Retina (tissue), 1 donor: ENCODE results near the gene PARP9.
"Not testable (repeated sequence)": the region's sequence is repeated elsewhere in the genome, so short reads cannot be mapped to it uniquely, and the experiment has no call there.

Source experiments
- DNase-seq: peaks from one replicate; pipeline ENCODE4 v3.0.0-alpha.2; 2016

PARP9 gene

GRCh38 chr3:122572940-122573412 lies 8.9 kb upstream of the PARP9 start:
- DNase-seq, result no peak

- no peak for DNase-seq
Measured at GRCh38 chr3:122568755-122569154, 4.7 kb upstream of the PARP9 start.

GRCh38 chr3:122568131-122568530 lies 4.0 kb upstream of the PARP9 start:
- DNase-seq, result not testable (repeated sequence)

- DNase-seq, result no peak
Measured at GRCh38 chr3:122563717-122564025, 429 bp downstream of the PARP9 start.

- DNase-seq, result no peak
Measured at GRCh38 chr3:122562923-122563716, 980 bp downstream of the PARP9 start.

GRCh38 chr3:122560680-122561079 lies 3.4 kb downstream of the PARP9 start:
- DNase-seq, result peak; percentile 49

GRCh38 chr3:122559906-122560305 lies 4.2 kb downstream of the PARP9 start:
- no peak for DNase-seq

GRCh38 chr3:122558605-122559004 lies 5.5 kb downstream of the PARP9 start:
- DNase-seq, result no peak

GRCh38 chr3:122557356-122557755 lies 6.7 kb downstream of the PARP9 start:
- DNase-seq, result no peak

GRCh38 chr3:122555275-122556071 lies 8.6 kb downstream of the PARP9 start:
- DNase-seq, result no peak

DNA sequence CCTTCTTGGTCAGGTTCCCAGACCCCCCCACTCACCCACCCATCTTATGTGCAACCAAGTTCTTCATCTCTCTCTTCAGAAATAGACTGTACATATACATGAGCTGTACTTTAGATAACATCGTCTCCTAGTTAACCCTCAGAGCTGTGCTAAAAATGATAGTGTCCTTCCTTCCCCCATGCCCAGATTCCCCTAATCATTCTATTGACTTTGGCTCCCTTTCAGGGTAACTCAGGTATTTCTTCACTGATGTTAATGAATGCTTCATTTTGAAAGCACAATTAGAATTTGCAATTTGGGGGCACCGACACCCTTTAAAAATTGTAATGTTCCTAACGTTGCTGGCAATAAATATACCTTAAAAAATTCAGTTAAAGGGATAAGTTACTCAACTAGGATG lies 10.9 kb downstream of the PARP9 start:
- no peak for DNase-seq

DNA sequence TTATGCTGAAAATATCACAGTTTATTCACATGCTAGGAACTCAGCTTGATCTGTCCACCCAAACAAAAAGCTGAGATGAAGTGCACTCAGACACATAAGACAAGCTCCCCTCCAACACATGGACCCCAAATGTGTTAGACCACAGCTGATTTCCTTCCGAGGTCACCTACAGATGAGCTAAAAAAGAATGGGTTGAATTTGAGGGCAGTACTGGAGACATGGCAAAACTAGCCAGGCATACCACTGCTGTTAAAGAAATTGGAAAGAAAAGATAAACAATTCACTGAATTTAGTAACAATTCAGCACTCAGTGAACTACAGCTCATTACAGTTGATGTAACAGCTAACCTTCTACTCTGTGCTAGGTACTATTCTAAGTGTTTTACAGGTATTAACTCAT lies 15.5 kb downstream of the PARP9 start:
- no peak for DNase-seq

DNA sequence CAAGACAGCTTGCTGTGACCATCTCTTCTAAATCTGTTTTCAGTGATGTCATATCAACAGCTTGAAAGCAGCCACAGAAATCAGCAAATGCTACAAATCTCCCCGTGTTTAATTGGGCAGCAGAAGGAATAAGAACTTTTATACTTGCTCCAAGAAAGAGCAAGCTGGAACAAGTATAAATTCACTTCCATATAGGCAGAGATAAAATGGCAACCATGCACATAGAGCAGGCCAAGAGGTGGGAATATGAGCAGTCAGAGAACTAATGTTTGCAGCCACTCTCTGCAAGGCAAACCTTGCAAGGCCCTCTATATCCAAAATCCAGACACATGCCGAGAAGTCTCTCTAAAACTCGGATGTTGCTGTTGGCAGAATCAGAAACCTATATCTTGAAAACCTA lies 16.0 kb downstream of the PARP9 start:
- DNase-seq, result no peak

DNA sequence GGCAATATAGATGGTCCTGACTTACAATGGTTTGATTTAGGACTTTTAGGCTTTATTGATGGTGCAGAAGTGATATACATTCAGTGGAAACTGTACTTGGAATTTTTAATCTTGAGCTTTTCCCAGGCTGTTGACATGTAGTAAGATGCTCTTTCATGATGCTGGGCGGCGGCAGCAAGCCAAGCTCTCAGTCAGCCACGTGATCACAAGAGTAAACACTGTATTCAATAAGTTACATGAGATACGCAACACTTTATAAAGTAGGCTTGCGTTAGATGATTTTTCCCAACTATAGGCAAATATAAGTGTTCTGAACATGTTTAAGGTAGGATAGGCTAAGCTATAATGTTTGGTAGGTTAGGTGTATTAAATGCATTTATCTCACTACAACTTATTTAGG lies 17.9 kb downstream of the PARP9 start:
- DNase-seq, result no peak

GRCh38 chr3:122538956-122539490 lies 25.1 kb downstream of the PARP9 start:
- no peak for DNase-seq

GRCh38 chr3:122536632-122537001 lies 27.5 kb downstream of the PARP9 start:
- no peak for DNase-seq

GRCh38 chr3:122535964-122536631 lies 28.0 kb downstream of the PARP9 start:
- DNase-seq, result no peak

GRCh38 chr3:122533931-122534334 lies 30.2 kb downstream of the PARP9 start:
- DNase-seq, result no peak

- DNase-seq, result no peak
Measured at GRCh38 chr3:122533480-122533879, 30.6 kb downstream of the PARP9 start.

DNA sequence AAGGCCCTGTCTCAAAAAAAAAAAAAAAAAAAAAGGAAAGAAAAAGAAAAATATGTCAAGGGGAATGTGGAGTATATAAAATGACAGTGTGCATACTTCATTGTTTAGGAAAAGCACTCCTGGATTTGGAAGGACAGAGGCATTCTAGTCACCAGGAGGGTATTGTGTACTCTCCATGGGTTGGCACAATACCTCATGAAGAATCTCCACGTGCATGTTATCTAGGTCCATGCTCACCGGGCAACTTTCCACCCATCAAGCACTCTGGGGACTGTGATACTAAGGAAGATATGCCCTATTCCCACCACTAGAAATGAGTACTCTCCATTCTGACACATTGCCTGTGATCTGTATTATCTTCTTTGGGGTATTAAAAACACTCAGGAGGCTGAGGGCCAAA lies 33.9 kb downstream of the PARP9 start:
- no peak for DNase-seq

DNA sequence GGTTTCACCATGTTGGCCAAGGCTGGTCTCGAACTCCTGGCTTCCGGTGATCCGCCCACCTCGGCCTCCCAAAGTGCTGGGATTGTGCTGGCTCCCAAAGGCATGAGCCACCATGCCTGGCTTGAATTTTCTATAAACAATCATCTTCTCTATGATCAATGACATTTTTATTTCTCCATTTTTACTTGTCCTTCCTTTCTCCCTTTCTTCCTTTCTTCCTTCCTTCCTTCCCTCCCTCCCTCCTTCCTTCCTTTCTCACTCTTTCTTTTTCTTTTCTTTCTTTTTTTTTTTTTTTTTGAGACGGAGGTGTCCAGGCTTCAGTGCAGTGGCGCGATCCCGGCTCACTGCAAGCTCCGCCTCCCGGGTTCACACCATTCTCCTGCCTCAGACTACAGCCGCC lies 40.8 kb downstream of the PARP9 start:
- DNase-seq, result no peak

DNA sequence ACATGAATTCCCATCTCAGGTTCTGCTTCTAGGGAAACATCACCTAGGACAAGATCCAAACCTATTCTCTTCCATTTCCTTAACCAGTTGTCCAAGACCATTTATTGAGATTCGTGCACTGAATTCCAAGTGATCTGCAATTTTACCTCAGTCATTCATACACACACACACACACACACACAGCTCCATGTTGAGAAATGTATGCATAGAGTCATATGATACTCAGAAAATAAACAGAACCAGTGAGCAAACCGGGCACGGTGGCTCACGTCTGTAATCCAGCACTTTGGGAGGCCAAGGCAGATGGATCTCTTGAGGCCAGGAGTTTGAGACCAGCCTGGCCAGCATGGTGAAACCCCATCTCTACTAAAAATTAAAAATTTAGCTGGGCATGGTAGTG lies 43.2 kb downstream of the PARP9 start:
- no peak for DNase-seq

DNA sequence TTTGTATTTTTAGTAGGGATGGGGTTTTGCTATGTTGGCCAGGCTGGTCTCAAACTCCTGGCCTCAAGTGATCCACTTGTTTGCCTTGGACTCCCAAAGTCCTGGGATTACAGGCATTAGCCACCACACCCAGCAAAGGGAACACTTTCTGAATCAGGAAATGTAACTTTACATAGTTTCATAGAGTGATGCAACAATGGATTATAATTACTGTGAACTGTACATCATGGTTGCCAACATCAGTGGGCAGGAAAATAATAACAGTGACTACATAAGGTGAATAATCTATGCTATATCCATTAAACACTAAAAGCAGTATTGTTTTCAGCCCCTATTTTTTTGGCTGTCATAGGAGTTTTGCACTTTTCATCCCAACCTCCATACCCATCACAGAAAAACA lies 44.4 kb downstream of the PARP9 start:
- DNase-seq, result no peak
